Pancreas (tissue), 10 donors: ENCODE measurements around the gene WDR7. TPM values are rescaled to one million over a fixed set of nuclear protein-coding genes. Genes with fewer than 3 reads are reported as not detected.

Experiments
- ATAC-seq, 4 donors: fragments of 200-7000 bp; cut with Tn5 transposase; one replicate each; pipeline versions ENCODE4 v1.8.0 to v1.9.1; 2020; ENCODE audit warnings: mild to moderate bottlenecking in 4 of 4, moderate library complexity in 4 of 4
- DNase-seq, 6 donors: peaks; one replicate each; pipeline ENCODE4 v3.0.0-alpha.2; 2020
- FAIRE-seq: peaks from 2 replicates; lab custom pipeline; 2012; peaks lifted over from hg19 to GRCh38; lab: Jason Lieb, UNC
- H3K27ac ChIP-seq, 4 donors: fragments of 200-600 bp; sonication (generic); 1 replicate in 3 of 4; 2 replicates in 1 of 4; pipeline versions ENCODE4 v1.5.0 to v1.8.0; 2020
- H3K27me3 ChIP-seq, 4 donors: fragments of 200-600 bp; one replicate each; pipeline ENCODE4 v1.8.0; 2021
- H3K36me3 ChIP-seq, 3 donors: fragments of 200-600 bp; sonication (generic) in 1 of 3; one replicate each; pipeline versions ENCODE4 v1.5.0 to v1.8.0; 2020 to 2021
- H3K4me1 ChIP-seq, 3 donors: fragments of 200-600 bp; one replicate each; pipeline ENCODE4 v1.8.0; 2021
- H3K4me3 ChIP-seq, 4 donors: fragments of 200-600 bp; sonication (generic) in 2 of 4; one replicate each; pipeline versions ENCODE4 v1.5.0 to v1.8.0; 2020 to 2021
- H3K9me3 ChIP-seq, 4 donors: fragments of 200-600 bp; one replicate each; pipeline ENCODE4 v1.8.0; 2021
- CTCF ChIP-seq, 4 donors: fragments of 200-600 bp; sonication (generic) in 3 of 4; IDR thresholded peaks; one replicate each; pipeline versions ENCODE4 v1.5.0 to v1.8.0; 2021; ENCODE audit warnings: antibody characterized with exemption in 4 of 4
- WGBS, 2 donors: extraction: QIAGEN DNeasy Blood & Tissue Kit; methylation state at CpG; one replicate each; pipeline ENCODE4 v1.1.7; 2013; 5-methylcytosine and 5-hydroxymethylcytosine counted together
- intact Hi-C, 3 donors: fragments of 100-400 bp; cut with DNase I; formaldehyde crosslinking; loops; one replicate each; pipeline versions ENCODE4 v1.11.1 to v1.14.2; 2022
- polyA plus RNA-seq, 2 donors: library from polyadenylated mRNA; stranded (reverse); fragments of 200-250 nt; gene quantifications; one replicate each; pipeline ENCODE4 v1.2.3, GENCODE V29; 2013
- total RNA-seq, 6 donors: library from RNA; stranded (reverse); fragmentation: NEBNext Ultra II Directional in 4 of 6; extraction: Animal tissue kit (Norgen Biotek cat#: 25700) in 4 of 6; gene quantifications; one replicate each; pipeline versions ENCODE4 v1.2.1 to v1.2.4, GENCODE V29; 2021 to 2023
- donor health status: healthy with polysubstance abuse.
- donor health status: DM: no; HTN: no; CAD: no; lungs with moderate emphysema.
- donor health status: DM: no; HTN: no; CAD: no.
- donor health status: control.
- donor health status: control.
- donor health status: Bipolar disorder and iron deficiency.
- donor health status: DM: yes; HTN: yes; CAD: no.
- donor health status: DM: no; HTN: no; CAD: no.
- donor health status: DM: no; HTN: no; CAD: no.
- donor health status: DM: yes; HTN: yes; CAD: no.

WDR7 gene
- total and polyA plus RNA-seq, 8 donors = 2.5 to 14.4 (median 10.3) TPM

- no peaks in the 10 kb centered on the region for H3K36me3 ChIP-seq
- H3K4me1 ChIP-seq = peaks cover 0 to 13% (median 7%) of the 10 kb centered on the region in 3 donors
- no peaks in the 10 kb centered on the region for H3K9me3 ChIP-seq
- FAIRE-seq (no peak), ATAC-seq (no peak), DNase-seq (no peak)
- intact Hi-C loops = no loop called here
- no peaks in the 10 kb centered on the region for H3K27me3 ChIP-seq
- WGBS, 2 donors = 91 to 93% methylated on average over 10 to 11 of the region's 11 CpGs
- H3K27ac ChIP-seq = no peak overlapping the region
- no peak overlapping the region for H3K4me3 ChIP-seq
- TF ChIP-seq CTCF (IDR thresholded peaks at IDR 0.05) = no peak
These were observed 357.0 kb downstream of the WDR7 start for GRCh38 chr18:57008001-57008686.

- DNase-seq = no peak
- no peak for ATAC-seq
- intact Hi-C loops = no loop called here
- FAIRE-seq = no peak
- Histone ChIP-seq H3K4me3 (no peak overlapping the region), H3K4me1 (no peaks in the 10 kb centered on the region), H3K27me3 (no peaks in the 10 kb centered on the region), H3K27ac (no peak overlapping the region), H3K36me3 (no peaks in the 10 kb centered on the region), H3K9me3 (no peaks in the 10 kb centered on the region)
- 95 to 96% methylated on average over 4 of the region's 4 CpGs for WGBS, 2 donors
- no peak for TF ChIP-seq CTCF (IDR thresholded peaks at IDR 0.05)
These were observed 358.7 kb downstream of the WDR7 start for GRCh38 chr18:57009844-57010243.

GRCh38 chr18:57014772-57015413 is 363.7 kb downstream of the WDR7 start:
- no peak for TF ChIP-seq CTCF (IDR thresholded peaks at IDR 0.05)
- 64 to 69% methylated on average over 4 of the region's 4 CpGs for WGBS, 2 donors
- FAIRE-seq = no peak
- H3K9me3 ChIP-seq = no peaks in the 10 kb centered on the region
- H3K36me3 ChIP-seq = no peaks in the 10 kb centered on the region
- DNase-seq = no peak
- no peaks in the 10 kb centered on the region for H3K27me3 ChIP-seq
- H3K27ac ChIP-seq = no peak overlapping the region
- no peak for ATAC-seq
- no peak overlapping the region for H3K4me3 ChIP-seq
- H3K4me1 ChIP-seq = no peaks in the 10 kb centered on the region
- intact Hi-C loops = no loop called here

GRCh38 chr18:57015451-57015850 is 364.3 kb downstream of the WDR7 start:
- FAIRE-seq = no peak
- no peaks in the 10 kb centered on the region for H3K27me3 ChIP-seq
- no peaks in the 10 kb centered on the region for H3K4me1 ChIP-seq
- H3K36me3 ChIP-seq = no peaks in the 10 kb centered on the region
- H3K9me3 ChIP-seq = no peaks in the 10 kb centered on the region
- WGBS, 2 donors = 97 to 99% methylated on average over 7 of the region's 7 CpGs
- no peak overlapping the region for H3K4me3 ChIP-seq
- no peak for ATAC-seq
- no peak overlapping the region for H3K27ac ChIP-seq
- no peak for DNase-seq
- intact Hi-C loops = no loop called here
- no peak for TF ChIP-seq CTCF (IDR thresholded peaks at IDR 0.05)

- H3K9me3 ChIP-seq = no peaks in the 10 kb centered on the region
- intact Hi-C loops = no loop called here
- DNase-seq (no peak), FAIRE-seq (no peak), ATAC-seq (no peak)
- H3K27ac ChIP-seq = no peak overlapping the region
- H3K27me3 ChIP-seq = no peaks in the 10 kb centered on the region
- H3K36me3 ChIP-seq = no peaks in the 10 kb centered on the region
- no peak overlapping the region for H3K4me3 ChIP-seq
- TF ChIP-seq CTCF (IDR thresholded peaks at IDR 0.05) = no peak
- WGBS, 2 donors = 83 to 96% methylated on average over 3 of the region's 3 CpGs
- no peaks in the 10 kb centered on the region for H3K4me1 ChIP-seq
These were observed 367.7 kb downstream of the WDR7 start for GRCh38 chr18:57018845-57019244.
